Measurements from ENCODE around the gene SEPTIN11. TPM values are rescaled to one million over a fixed set of nuclear protein-coding genes. Genes with fewer than 3 reads are reported as not detected.

SEPTIN11 gene
- total and polyA plus RNA-seq, 9 of the 15 experiments (the other 6 are each of a cell fraction or from before 2014, with no cell fraction given): 25.7 to 142 (median 84.3) TPM

DNA sequence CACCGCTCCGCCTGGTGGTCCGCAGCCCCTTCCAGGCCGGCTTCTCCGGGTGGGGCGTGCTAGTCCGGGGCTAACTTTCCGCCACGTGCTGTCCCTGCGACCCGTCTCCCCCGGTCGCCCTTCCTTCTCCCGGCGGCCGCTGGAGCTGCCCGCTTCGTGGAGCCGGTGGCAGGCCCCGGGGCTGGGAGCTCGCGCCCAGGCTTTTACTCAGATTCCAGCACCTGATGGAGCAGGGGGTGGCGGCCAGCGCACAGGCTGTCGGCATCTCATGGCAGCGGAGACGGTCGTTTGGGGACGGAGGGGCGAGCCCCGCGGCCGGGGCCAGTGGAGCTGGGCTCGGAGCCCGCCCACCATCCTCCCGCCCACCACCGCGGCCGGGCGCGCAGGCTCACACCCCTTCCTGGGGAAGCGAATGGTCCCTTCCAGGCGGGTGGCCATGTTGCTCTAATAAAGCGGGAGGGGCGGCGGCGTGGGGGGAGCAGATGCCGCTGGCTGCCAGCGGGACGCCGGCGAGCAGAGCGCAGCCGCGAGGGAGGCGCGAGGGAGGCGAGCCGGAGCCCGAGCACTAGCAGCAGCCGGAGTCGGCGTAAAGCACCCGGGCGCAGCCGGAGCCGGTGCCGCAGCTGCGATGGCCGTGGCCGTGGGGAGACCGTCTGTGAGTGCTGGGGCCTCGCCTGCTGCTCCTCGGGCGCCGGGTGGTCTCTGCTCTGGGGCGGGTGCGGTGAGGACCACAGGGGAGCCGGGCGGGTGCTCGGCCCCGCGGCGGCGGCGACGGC is at the start of gene SEPTIN11 (continued):
- TF ChIP-seq SUPT5H (IDR thresholded peaks at IDR 0.05) (peak; percentile 75), PTTG1 (tag; IDR thresholded peaks at IDR 0.05; ENCODE audit: low read depth) (no peak), SIN3A (IDR thresholded peaks at IDR 0.05; ENCODE audit: borderline replicate concordance in 2 of 2, control insufficient read depth in 1 of 2, low read depth in 2 of 2, low read length in 2 of 2) (peak in 1 of 2 experiments; percentile 8; a peak in 1 of 4 replicates), EP400 (IDR thresholded peaks at IDR 0.05) (peak; percentile 65; the same call in 1 of the 2 replicates), HCFC1 (IDR thresholded peaks at IDR 0.05; ENCODE audit: low read depth, low read length) (peak; percentile 47; the same call in 1 of the 2 replicates), SP1 (CRISPR knock-in tag; IDR thresholded peaks at IDR 0.05) (peak; percentile 47), ZNF507 (tag; conservative IDR thresholded peaks at IDR 0.05) (no peak), YY1 (IDR thresholded peaks at IDR 0.05; ENCODE audit: borderline replicate concordance in 1 of 3, control insufficient read depth in 1 of 3, extremely low read depth in 1 of 3, insufficient read depth in 3 of 3, insufficient read length in 1 of 3, insufficient replicate concordance in 2 of 3, low read depth in 1 of 3, low read length in 2 of 3) (peak; percentile 58 to 94 (median 88)), BDP1 (IDR thresholded peaks at IDR 0.05; ENCODE audit: insufficient read depth, insufficient read length) (no peak), ZNF75A (CRISPR knock-in tag; IDR thresholded peaks at IDR 0.05) (no peak), NRF1 (conservative IDR thresholded peaks at IDR 0.05 in 1 of 2, IDR thresholded peaks at IDR 0.05 in 1 of 2) (peak; percentile 89 to 90), RNF2 (IDR thresholded peaks at IDR 0.05) (peak; percentile 37; the same call in 1 of the 2 replicates)
- TF ChIP-seq, protein P1, sequence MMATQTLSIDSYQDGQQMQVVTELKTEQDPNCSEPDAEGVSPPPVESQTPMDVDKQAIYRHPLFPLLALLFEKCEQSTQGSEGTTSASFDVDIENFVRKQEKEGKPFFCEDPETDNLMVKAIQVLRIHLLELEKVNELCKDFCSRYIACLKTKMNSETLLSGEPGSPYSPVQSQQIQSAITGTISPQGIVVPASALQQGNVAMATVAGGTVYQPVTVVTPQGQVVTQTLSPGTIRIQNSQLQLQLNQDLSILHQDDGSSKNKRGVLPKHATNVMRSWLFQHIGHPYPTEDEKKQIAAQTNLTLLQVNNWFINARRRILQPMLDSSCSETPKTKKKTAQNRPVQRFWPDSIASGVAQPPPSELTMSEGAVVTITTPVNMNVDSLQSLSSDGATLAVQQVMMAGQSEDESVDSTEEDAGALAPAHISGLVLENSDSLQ (IDR thresholded peaks at IDR 0.05): no peak
